Femur (tissue), 1 donor: ENCODE results near the gene ODF4.
A peak's percentile ranks its signal among the peaks of the same experiment; 100 is the strongest.

Experiments used
- DNase-seq: peaks from one replicate; pipeline ENCODE4 v3.0.0-alpha.2; 2017

Gene ODF4

GRCh38 chr17:8339540-8339939 is at the start of gene ODF4:
Gene ODF4 (plus strand): TSS chr17:8339840. CDS start chr17:8340052, 212 bp downstream.
- no peak for DNase-seq

GRCh38 chr17:8290043-8290442 is 49.6 kb upstream of the ODF4 start:
- DNase-seq = no peak

- no peak for DNase-seq
These were observed 46.8 kb upstream of the ODF4 start for GRCh38 chr17:8292639-8293395.

- no peak for DNase-seq
These were observed 45.3 kb upstream of the ODF4 start for GRCh38 chr17:8294361-8294760.

GRCh38 chr17:8294814-8295316 is 44.8 kb upstream of the ODF4 start:
- DNase-seq = no peak

GRCh38 chr17:8300226-8300625 is 39.4 kb upstream of the ODF4 start:
- no peak for DNase-seq

- peak; percentile 70 for DNase-seq
These were observed 38.9 kb upstream of the ODF4 start for GRCh38 chr17:8300627-8301242.

- no peak for DNase-seq
These were observed 29.0 kb upstream of the ODF4 start for GRCh38 chr17:8310601-8311123.

GRCh38 chr17:8311131-8311790 is 28.4 kb upstream of the ODF4 start:
- DNase-seq = no peak

- no peak for DNase-seq
These were observed 27.4 kb upstream of the ODF4 start for GRCh38 chr17:8312251-8312650.

- no peak for DNase-seq
These were observed 26.7 kb upstream of the ODF4 start for GRCh38 chr17:8312726-8313600.

GRCh38 chr17:8314797-8315763 is 24.6 kb upstream of the ODF4 start:
- no peak for DNase-seq

GRCh38 chr17:8315764-8316217 is 23.8 kb upstream of the ODF4 start:
- DNase-seq = no peak

- DNase-seq = no peak
These were observed 21.4 kb upstream of the ODF4 start for GRCh38 chr17:8318010-8318935.

GRCh38 chr17:8320262-8320661 is 19.4 kb upstream of the ODF4 start:
- no peak for DNase-seq

GRCh38 chr17:8320990-8321389 is 18.6 kb upstream of the ODF4 start:
- DNase-seq = no peak

- no peak for DNase-seq
These were observed 17.6 kb upstream of the ODF4 start for GRCh38 chr17:8322061-8322460.

- no peak for DNase-seq
These were observed 15.5 kb upstream of the ODF4 start for GRCh38 chr17:8324132-8324531.

- DNase-seq = no peak
These were observed 14.7 kb upstream of the ODF4 start for GRCh38 chr17:8324923-8325322.
